GM19240 (cell line): ENCODE data around the gene ITGB7.

Source experiments
- DNase-seq: peaks from one replicate; pipeline ENCODE4 v3.0.0; 2011; ENCODE audit warnings: low spot score; ENCODE audit not compliant: insufficient read length

Gene ITGB7

DNA sequence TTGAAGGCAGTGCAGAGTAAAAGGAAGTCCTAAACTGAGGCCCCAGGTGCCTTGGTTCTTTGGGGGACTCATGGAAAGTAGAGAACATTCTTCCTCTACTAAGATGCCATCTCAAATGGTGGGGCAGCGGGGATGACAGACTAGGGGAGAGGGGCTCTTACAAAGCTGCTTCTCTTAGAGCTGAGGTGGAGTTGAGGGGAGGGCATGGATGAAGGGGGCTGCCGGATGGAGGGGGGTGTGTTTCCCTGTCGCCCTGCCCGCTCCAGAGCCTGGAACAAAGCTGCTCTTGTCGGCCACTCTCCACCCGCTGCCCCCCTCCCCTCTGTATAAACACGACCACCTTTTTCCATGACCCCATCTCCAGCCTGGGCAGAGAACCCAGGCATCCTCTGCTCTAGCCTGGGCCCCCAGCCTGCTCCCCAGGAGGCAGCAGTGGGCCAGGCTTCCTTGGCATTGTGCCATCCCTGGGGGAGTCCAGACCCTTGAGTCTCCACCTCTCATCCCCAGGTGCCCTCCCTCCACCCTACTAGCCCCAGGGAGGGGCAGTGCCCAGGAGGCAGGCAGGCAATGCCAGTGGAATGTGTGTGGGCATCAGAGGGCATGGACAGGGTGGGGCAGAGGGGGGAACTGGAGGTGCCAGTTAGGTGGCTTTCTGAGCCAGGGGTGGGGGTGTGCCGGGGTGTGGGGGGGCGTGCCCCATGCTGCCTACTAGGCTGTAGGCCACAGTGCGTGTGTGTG is 23.2 kb upstream of the ITGB7 start:
- no peak for DNase-seq

DNA sequence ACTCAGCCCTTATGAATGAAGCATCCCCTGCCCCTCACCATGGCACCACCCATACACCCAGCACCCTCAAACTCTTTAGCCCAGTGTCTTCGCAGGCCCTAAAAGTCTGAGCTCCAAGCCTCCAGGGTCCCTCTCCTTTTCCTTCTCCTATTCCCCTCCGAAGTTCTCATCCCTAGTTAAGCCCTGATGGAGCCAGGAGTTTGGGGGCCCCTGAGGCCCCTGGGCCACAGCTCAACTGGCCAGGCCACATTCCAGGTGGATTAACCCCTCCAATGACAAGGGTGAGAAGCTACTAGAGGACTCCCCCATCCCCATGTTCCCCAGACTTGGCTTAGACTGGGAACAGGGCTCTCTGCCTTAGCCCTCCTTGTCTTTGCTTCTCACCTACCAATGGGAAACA is 22.4 kb upstream of the ITGB7 start:
- DNase-seq = no peak

DNA sequence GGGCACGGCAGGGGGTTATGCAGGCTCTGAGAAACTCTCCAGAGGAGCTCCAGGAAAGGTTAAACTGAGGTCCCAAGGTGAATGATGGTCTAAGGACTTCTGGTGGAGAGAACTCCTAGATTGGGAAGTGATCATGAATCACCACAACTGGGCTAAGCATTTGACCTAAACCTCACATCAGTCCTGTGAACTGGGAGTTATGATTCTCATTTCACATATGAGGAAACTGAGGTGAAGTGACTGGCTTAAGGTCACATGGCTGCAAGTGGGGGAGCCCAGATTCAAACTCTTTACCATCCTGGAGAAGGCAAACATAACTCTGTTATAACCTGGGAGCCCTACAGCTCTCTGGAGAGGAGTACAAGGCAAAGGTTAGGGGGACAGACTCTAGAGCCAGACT is 20.8 kb upstream of the ITGB7 start:
- no peak for DNase-seq

DNA sequence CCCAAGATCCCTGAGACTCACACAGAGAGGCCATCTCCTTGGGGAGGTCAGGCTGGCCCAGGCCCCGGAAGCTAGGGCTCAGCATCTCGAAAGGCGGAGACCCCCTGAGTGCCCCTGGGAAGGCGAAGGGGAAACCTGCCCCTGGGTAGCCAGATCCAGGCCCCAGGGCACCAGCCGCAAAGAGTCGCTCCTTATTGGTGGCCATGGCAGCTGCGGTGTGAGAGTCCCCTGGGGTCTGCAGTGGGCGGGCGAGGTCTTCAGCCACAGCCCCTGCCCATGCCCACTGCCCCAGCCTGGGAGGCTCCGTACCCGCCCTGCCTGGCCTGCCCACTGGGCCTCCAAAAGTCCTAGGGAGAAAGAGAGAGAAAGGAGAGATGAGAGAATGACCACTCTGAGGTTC is 20.3 kb upstream of the ITGB7 start:
- DNase-seq = no peak

DNA sequence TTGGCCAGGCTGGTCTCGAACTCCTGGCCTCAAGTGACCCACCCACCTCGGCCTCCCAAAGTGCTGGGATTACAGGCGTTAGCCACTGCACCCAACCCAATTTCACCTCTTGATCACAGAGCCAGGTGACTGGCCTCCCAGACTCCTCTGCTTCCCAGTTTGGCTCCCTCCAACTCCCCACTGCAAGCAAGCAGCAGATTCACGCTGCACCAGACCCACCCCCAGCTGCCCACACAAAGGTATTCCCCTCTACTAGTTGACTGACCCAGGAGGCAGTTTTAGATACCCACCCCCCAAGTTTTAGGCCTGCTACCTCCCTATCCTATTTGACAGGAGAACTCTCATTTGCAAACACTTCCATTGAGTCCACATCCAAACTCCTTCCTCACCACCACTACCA is 19.8 kb upstream of the ITGB7 start:
- no peak for DNase-seq

DNA sequence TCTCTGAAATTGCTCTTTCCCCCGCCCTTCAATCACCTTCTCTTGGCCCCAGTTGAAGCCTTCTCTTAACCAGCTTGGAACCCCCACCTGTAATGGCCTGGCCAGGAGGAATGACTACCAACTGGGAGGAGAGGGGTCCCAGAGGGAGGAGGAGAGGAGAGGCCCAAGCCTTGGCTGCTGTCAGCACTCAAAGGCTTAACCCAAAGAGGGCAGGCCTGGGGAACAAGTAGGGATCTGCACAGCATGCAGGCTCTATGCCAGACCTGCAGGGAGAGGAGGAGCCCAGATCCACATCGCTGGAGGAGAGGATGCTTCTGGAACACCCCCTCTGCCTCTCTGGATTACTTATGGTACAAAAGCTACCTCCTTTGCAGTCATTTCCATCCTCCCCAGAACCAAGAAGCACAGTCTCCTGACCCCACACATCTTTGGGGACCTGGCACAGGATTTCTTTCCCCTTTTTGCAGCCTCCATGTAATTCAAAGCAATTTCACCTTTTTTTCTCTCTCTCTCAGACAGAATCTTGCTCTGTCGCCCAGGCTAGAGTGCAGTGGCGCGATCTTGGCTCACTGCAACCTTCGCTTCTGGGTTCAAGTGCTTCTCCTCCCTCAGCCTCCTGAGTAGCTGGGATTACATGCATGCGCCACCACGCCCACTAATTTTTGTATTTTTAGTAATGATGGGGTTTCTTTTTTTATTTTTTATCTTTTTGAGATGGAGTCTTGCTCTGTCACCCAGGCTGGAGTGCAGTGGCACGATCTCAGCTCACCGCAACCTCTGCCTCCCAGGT is 18.8 kb upstream of the ITGB7 start:
- DNase-seq = no peak

DNA sequence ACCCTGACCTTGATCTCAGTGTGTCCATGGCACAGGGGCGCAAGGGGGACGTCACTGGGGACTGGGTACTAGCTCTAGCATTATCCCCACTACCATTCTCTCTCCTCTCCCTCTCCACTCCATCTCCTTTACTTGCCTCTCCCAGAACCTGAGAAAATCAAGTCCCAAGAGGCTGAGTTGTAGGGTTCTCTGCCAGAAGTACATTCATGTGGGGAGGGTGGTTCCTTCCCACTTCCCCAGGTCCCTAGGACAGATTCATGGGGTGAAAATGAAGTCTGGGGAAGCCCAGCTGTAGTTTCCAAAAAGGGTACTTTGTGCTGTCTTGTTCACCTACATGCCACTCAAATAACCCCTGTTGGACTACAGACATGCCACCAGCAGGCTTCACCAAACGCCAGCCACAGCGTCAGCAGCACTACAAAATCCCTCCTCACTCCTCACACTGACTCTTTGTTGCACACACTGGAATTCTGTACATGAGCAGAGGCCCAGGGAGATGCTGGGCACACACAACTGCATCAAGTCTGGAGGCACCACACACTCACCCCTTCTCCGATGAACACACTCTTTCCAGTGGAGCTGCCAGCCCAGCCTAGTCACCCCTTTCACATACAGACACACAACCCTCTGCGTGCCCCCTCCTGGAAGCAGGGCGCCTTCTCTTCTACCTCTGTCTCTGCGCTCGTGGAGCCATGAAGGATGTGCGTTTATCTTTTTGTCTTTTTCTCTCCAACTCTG is 18.0 kb upstream of the ITGB7 start:
- no peak for DNase-seq

DNA sequence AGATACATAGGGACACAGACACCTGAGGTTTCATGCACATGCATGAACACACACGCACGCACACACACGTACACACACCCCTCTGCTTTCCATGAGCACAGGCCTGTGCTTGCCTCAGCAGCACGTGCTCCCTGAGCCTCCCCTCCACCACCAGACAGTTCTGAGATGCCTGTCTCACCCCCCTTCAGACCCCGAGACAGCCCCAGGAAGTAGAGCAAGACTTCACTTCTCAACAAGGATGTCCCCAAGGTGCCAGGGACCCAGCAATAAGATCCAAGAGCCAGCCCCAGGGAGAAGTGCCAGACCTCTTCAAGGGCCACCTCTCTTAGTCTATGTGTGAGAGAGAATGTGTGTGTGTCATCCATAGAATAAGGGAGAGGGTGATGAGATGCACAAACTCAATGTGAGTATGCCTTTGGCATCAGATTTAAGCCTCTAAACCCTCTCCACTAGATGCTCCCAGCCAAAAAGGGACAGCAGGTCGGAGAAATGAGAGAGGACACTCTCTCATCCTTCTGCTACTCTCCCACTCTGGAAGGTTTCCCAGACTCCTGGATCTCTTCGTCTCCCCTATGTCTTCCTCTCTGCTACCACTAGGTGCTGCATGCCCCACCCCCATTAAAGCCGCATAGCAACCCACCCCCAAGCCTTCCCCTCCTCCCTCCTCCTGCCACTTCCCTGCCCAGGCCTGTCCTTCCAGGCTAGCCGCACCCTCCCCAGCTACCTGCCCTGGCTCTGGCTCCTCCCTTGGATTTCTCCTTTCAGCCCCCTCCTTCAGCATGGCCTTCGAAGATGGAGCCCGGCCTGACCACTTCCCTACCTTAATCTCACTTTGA is 17.2 kb upstream of the ITGB7 start:
- no peak for DNase-seq

DNA sequence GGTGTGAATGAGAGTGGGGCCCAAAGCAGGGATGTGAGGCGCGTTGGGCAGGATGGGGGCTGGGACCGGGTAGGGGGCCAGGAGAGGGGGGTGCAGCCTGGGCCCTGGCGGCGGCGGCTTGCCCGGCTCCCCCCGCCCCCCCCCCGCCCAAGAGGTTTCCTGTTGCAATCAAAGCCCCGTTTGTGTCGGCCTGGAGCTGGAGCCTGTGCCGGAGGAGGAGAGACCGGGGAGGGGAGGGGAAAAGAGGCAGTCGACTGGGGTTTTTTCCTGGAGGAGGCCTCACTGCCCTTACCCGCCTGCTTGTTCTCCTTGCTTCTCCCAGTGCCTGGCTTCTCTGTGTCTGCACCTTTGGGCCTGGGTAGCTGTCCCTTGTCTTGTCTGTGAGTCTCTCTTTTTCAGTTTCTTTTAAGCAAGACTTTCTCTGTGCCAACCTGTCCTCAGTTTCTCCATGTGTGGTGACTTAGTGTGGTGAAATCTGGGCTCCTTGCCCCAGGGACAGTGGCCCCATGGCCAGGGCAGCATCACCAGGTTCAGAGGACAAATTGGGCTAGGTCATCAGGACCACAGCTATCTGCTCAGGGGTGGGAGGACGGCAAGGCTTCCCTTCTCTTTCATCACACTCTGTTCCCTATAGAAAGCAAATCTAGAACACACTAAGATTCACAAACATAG is 16.5 kb upstream of the ITGB7 start:
- no peak for DNase-seq

DNA sequence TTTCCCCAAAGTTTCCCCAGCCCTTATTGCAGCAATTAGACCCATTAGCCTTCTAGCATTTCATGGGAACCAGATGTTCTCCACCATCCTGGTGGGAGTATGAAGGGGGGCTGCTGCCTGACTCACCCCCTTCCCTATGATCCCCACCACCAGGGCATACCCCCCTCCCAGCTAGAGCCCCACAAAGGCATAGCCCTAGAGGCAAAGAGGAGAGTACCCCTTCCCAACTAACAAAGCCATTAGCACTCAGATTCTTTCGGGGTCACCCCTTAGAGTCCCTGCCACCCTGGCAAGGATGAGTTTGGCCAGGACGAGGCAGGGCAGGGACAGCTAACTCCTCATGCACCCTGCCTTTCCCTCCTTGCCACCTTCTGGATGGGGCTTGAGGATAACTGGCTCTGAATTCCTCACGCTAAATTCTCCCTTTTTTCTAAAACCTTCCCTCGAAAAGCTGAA is 15.8 kb upstream of the ITGB7 start:
- no peak for DNase-seq

DNA sequence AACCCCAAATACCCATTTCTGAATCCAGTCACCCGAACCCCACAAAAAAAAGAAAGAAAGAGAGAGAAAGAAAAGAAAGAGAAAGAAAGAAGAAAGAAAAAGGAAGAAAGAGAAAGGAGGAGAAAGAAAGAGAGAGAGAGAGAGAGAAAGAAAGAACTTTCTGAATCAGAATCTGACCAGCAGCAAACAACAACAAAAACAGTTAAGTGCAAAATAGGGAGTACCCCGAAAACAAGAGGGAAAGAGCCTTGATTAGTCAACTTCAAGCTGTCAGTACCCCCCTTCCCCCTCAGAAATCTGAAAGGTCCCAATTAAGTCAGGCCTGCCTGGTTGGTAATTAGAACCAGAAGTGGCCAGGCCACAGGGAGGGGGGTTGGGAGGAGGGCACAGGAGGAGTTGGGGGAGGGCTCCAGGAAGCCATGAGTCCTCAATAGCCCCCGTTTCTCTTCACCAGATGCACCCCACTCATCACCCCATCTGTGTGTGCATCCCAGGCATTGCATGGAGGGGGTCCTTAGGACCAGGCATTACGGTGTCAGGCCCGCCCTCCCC is 15.2 kb upstream of the ITGB7 start:
- DNase-seq = no peak

DNA sequence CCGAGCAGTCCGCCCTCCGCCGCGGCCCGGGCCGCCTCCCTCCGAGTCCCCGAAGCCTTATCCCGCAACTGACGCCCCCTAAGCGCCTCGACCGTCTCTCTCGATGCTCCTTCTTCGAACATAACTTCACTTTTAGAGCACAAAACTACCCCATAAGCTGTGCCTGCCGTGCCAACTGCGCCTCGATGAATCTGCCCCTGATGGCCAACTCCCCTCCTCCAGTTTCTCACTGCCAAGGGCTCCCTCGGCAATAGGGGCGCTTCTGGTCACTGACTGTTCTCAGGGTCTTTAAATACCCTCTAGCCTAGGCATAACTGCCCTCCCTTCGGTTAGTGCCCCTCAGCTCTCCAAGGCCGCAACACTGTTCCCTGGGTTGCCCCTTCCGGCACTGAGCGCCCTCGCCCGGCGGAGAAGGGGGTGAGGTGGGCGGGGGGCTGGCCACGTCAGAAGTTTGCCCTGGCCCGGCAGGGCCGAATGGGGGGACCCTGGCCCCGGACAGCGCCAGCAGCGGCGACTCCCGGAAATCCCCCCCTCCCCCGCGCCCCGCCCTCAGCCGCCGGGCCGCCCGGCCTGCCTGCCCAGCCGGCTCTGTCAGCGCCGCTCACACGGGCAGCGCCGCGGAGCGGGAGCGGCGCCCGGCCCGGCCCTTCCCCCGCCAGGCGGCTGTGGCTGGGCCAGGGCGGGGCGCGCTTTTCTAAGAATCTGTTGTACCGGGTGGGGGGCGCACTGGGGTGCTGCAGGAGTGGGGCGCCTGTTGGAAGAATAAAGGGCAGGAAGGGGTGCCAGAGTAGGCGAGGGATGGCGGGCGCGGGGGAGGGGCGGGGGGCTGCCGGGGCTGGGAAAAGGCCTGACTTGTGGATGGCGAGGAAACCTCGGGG is 14.4 kb upstream of the ITGB7 start:
- DNase-seq = no peak

DNA sequence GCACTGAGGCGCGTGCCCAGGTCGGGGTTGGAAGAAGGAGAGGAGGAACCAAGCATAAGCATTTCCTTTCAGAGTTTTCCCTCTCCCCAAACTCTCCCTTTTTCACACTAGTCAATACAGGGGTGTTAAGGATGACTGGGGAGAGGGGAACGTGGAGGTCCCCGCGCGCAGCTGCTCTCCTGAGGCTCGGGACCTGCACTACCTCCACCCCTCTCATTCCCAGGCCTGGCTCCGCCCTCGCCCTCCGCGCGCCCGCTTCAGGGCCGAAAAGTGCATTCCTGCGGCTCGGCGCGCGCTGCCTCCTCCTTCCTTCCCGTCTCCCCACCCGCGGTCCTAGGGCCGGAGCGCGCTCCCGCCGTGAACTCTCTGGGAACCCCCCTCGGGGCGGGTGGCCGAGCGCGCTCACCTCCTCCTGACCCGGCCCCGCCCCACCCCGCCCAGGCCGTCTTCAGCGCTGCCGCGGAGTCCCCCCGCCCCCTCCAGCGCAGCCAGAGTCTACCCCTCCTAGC is 13.7 kb upstream of the ITGB7 start:
- DNase-seq = peak; percentile 84

DNA sequence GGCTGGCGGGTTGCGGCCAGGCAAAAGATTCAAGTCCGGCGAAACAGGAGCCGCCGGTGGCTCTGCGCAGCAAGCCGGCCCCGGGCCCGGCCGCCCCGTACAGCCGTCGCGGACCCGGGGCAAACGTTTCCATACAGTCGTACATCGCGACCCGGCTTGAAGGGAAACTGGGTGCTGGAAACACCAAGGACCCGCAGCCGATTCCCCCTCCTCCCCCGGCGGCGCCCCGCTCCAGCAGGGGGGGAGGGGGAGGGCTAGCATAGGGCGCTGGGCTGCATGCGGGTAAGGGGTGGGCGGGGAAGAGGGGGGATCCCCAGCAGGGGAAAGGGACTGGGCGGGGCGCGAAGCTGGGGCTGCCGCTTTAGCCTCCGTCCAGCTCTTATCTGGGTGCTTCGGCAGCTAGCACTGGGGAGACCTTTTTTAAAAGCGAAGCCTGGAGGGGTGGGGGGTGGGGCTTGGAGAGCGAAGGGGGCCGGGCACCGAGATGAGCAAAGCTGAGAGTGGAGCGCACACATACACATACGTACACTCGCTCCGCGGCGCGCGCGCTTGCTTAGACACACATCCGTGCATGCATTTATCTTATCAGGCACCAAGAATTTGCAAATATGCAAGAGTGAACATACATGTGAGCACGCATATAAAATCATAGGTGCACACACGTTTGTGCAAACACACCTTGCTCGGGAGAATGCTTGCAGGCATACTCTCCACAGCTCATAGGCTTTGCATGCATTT is 13.1 kb upstream of the ITGB7 start:
- DNase-seq = peak; percentile 66

DNA sequence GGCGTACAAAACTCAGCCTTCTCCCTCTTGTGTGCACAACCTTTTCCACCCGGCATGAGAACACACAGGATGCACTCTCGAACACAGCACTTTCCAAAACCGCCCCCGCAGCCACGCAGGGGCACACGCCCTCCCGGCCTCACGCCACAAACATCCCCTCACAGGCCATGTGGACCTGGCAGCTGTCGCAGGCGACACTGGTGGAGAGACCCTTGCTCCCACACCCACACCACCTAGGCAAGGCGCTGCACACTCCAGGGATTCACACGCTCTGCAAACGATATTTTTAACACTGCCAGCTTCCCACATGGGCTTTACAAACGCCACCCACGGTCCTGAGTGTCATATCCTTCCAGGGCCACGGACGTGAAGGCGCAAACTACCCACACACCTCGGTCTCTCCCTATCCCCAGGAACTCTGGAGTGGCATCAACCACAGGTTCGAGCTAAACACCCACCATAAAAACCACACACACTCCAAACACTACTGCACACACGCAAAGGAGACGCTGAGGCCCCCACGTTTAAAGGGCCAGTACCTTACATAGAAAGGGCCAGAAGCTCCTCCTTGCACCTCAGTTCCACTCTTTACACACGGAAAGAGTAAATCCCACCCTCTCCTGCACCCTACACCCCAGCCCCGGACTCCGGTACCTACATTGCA is 12.4 kb upstream of the ITGB7 start:
- peak; percentile 46 for DNase-seq

DNA sequence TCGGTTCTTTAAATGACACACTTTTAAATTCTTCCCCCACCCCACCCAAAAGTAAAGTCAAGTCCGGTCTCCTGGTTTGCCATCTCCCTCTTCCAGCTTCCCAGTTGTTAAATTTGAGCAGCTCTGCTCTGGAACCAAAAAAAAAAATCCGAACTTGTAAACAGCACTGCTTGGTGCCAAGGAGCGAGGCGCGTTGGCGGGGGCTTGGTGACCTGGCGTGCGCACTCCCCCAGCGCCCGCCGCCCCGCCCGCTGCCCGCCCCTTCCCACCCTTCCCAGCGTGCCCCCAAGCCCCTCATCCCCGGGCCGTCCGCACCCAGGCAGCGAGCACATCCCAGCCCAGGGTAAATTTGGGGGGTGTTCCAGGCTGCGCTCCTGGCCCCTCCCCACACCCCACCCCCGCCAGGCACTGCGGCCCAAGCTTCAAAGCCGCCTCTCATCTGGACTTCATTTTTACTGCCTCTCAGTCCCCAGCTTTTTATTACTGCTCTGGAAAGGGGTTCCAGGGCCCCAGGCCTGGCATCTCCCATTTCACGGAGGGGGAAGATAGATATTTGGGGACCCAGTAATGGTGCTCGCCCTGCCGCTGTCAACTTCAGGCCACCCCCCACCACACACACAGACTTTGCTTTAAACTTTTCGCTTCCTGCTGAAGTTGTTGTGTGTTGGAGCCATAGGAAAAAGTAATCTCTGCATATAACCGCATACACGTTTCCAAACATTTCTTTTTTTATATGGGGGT is 11.7 kb upstream of the ITGB7 start:
- DNase-seq = no peak

DNA sequence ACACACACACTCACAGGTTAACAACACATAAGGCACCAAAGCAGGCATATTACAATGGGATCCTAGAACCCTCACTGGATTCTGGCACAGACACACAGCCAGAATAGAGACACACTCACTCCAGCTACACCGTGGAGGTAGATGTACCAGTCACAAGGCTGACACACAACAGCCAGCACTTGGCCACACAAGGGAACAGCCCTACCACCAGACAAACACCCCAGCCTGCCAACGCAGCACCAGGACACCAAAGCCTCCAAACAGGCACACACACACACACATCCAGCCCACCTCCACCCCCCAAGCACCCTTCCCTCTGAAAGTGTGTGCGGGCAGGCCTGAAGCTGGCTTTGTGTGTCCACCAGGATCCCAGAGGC is 10.9 kb upstream of the ITGB7 start:
- no peak for DNase-seq
